HG03097 (cell line): ENCODE results near the gene ZKSCAN3.
"Not testable (repeated sequence)": the region's sequence is repeated elsewhere in the genome, so short reads cannot be mapped to it uniquely, and the experiment has no call there.

Source experiments
- ATAC-seq: cut with Tn5 transposase; IDR thresholded peaks from one replicate; pipeline ENCODE4 v1.9.1; 2021; ENCODE audit not compliant: unreplicated experiment, low FRiP score

Gene ZKSCAN3

GRCh38 chr6:28371280-28371679 lies 21.5 kb downstream of the ZKSCAN3 start:
- ATAC-seq = no peak

- ATAC-seq = peak; percentile 66
Measured at GRCh38 chr6:28371706-28372451, 22.1 kb downstream of the ZKSCAN3 start.

DNA sequence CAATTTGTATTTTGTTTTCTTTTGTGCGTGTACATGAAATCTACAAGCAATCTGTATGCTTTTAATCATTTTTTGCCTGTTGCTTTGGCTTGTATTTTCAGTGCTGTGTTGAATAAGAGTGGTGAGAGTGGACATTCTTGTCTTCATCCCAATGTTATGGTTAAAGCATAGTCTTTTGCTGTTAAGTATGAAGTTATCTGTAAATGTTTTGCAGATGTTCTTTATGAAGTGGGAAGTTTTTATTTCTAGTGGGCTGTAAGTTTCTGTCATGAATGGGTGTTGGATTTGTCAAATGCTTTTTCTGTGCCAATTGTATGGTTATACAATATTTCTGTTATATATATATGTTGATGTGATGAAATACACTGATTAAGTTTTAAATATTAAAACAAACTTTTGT lies 24.2 kb downstream of the ZKSCAN3 start:
- ATAC-seq = no peak

DNA sequence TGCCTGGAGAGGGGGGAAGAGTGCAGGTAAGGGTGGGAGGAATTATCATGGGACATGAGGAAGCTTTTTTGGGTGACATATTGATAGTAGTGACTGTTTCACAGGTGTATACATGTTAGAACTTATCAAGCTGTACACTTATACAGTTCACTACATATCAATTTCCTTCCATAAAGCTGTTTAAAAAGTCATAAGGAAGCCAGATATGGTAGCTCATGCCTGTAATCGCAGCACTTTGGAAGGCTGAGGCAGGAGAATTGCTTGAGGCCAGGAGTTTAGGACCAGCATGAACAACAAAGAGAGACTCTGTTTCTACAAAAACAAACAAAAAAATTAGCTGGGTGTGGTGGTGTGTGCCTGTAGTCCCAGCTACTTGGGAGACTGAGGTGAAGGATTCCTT lies 28.1 kb downstream of the ZKSCAN3 start:
- ATAC-seq = no peak

GRCh38 chr6:28378644-28379043 lies 28.9 kb downstream of the ZKSCAN3 start:
- no peak for ATAC-seq

DNA sequence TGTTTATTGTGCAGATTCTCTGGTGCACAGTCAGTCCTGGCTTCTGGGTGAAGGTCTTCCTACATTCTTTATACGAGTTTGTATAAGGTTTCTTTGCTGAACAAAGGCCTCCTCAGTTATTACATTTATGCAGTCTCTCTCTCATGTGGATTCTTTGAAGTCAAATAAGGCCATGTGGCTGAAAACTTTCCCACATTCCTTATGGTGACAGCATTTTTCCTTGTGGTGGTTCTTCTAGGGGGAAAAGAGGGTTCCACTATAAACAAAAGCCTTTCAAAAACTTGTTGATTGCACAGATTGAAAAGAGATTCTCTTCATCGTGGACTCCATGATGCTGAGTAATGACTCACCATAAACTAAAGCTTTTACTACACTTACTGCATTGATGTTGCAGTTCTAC lies 30.6 kb downstream of the ZKSCAN3 start:
- ATAC-seq = no peak

- ATAC-seq = peak; percentile 90
Measured at GRCh38 chr6:28383235-28384142, 33.7 kb downstream of the ZKSCAN3 start.

- no peak for ATAC-seq
Measured at GRCh38 chr6:28384143-28384533, 34.4 kb downstream of the ZKSCAN3 start.

DNA sequence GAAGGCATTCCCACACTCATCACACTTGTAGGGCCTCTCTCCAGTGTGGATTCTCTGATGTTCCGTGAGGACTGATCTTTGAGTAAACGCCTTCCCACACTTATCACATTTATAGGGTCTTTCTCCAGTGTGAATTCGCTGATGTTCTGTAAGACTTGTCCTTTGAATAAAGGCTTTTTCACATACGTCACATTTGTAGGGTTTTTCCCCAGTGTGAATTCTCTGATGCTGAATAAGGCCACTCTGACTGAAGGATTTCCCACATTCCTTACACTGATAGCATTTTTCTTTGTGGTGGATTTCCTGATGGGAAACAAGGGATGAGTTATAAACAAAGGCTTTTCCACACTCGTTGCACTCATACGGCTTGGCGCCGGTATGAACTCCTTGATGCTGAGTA lies 40.9 kb downstream of the ZKSCAN3 start:
- ATAC-seq = no peak

DNA sequence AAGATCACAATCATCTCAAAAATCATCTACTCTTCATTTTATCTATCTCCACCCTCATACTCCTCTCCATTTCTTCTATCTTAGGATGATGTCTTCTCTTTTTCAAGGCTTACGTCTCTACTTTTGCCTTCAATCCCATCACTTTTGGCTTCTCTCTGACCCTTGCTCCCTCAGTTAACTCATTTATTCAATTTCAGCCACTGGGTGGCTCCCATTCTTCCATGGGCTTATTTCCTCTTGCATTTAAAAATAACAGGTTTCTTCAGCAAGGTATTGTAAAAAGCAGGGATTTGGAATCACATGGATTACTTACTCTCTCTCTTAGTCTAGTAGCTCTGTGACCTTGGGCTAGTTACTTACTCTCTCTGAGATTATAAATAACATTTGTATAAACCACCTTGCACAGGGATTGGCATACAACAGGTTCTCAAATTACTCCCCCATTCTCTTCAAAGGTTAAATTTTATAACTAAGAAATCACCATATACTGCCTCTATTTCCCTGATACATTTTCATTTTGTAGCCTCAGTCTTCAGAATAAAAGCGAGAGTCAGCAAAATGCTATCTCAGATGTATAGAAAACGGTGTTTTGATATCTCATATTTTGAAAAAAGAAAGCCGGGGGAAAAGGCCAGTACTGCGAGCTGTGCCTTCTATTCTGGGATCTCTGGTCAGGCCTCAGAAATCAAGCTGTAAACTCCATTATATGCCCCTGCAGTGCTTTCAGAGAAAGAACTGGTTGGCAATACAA lies 44.3 kb downstream of the ZKSCAN3 start:
- no peak for ATAC-seq

DNA sequence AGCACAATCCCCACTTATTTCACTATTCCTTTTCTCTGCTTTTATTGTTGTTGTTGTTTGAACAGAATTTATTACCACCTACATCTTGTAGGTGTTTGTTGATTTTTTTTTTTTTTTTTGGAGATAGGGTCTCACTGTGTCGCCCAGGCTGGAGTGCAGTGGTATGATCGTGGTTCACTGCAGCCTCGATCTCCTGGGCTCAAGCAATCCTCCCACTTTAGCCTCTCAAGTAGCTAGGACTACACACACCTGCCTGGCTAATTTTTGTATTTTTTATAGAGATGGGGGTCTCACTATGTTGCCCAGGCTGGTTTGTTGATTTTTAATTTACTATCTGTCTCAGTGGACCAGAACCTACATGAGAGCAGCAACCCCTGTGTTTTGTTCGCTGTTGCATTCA lies 46.2 kb downstream of the ZKSCAN3 start:
- no peak for ATAC-seq

- peak; percentile 91 for ATAC-seq
Measured at GRCh38 chr6:28399350-28400121, 49.8 kb downstream of the ZKSCAN3 start, which contains the start of gene ZSCAN12. TSS of gene ZSCAN12 (minus strand) at chr6:28399747. CDS start at chr6:28398405, 1,342 bp downstream.

DNA sequence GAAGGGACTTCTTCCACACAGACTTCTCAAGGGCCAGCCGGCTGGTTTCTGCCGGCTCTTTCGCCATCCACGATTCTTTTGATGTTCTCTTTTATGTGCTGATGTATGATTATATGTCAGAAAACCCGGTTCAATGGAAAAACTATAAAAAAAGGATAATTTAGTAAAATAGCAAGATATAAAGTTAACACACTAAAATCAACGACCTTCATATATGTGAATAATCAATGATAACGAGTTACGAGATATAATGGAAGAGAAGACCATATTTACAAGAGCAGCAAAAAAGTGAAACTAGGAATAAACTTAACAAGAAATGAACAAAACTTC lies 50.3 kb downstream of the ZKSCAN3 start:
- no peak for ATAC-seq

DNA sequence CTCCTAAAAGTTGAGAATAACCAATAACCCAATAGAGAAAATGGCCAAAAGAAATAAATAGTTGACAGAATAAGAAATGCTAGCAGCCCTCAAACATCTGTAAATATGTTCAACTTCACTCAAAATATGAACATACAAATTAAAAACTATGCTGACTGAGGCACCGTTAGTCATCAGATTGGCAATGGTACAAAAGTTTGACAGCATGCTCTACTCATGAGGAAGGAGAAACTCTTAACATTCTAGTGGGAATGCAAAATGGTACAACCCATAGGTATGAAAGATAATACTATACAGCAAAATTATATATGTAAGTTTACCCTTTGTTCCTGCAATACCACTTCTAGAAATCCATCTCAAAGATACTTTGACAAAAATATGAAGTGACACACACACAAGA lies 51.4 kb downstream of the ZKSCAN3 start:
- no peak for ATAC-seq

GRCh38 chr6:28402197-28402596 lies 52.5 kb downstream of the ZKSCAN3 start:
- no peak for ATAC-seq

- ATAC-seq = not testable (repeated sequence)
Measured at GRCh38 chr6:28403923-28404322, 54.2 kb downstream of the ZKSCAN3 start.

DNA sequence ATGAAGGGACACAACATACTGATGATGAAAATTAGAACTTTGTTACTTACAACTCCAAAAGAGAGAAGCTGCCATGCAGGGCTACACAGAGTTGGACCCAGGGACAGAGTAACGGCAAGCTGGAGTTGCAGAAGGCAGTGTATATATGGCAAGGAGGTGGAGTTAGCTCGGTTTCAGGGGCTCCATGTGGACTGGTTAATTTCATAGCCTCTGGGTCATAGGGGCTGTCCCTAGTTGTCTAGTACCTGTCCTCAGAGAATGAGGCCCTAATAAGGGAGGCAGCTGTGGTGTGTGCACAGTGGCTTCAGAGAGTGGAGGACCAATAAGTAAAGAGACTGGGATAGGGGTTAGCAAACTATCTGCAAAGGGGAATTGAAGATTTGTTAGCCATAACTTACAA lies 57.7 kb downstream of the ZKSCAN3 start:
- ATAC-seq = no peak

GRCh38 chr6:28408076-28408802 lies 58.5 kb downstream of the ZKSCAN3 start:
- no peak for ATAC-seq

DNA sequence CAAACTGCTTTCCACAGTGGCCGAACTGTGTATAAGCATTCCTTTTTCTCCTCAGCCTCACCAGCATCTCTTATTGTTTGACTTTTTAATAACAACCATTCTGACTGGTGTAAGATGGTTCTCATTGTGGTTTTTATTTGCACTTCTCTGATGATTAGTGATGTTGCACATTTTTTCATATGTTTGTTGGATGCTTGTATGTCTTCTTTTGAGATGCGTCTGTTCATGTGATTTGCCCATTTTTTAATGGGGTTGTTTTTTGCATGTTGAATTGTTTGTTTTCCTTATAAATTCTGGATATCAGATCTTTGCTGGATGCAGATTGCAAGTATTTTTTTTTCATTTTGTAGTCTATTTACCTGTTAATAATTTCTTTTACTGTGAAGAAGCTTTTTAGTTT lies 61.0 kb downstream of the ZKSCAN3 start:
- no peak for ATAC-seq

- no peak for ATAC-seq
Measured at GRCh38 chr6:28413681-28414080, 63.9 kb downstream of the ZKSCAN3 start.
